K562 (cell line): ENCODE results near the gene AP2S1. TPM values are rescaled to one million over a fixed set of nuclear protein-coding genes. Genes with fewer than 3 reads are reported as not detected.
A peak's percentile ranks its signal among the peaks of the same experiment; 100 is the strongest.

Source experiments
- ATF3 ChIP-seq, 2 experiments: fragments of 450-650 bp in 1 of 2; sonication (generic) in 1 of 2; formaldehyde crosslinking in 1 of 2; IDR thresholded peaks in 1 of 2; conservative IDR thresholded peaks in 1 of 2; 2 replicates each; pipeline versions ENCODE4 v1.6.1 to v1.8.1; 2016 to 2023; ENCODE audit warnings: mild to moderate bottlenecking in 2 of 2, moderate library complexity in 2 of 2, inconsistent platforms in 1 of 2, missing genetic modification reagents in 1 of 2
- CC2D1A ChIP-seq: fragments of 450-650 bp; IDR thresholded peaks from 2 replicates; pipeline ENCODE4 v1.6.1; 2017; ENCODE audit warnings: mild to moderate bottlenecking
- CEBPG ChIP-seq, 3 experiments: fragments of 200-800 bp in 1 of 3; sonication (Bioruptor generic) in 1 of 3; sonication (generic) in 1 of 3; formaldehyde crosslinking in 1 of 3; IDR thresholded peaks in 2 of 3; conservative IDR thresholded peaks in 1 of 3; 2 replicates each; pipeline versions ENCODE4 v1.6.1 to v1.8.0; 2016 to 2022; ENCODE audit warnings: missing compliant biosample characterization in 2 of 3, missing genetic modification characterization in 2 of 3, mild to moderate bottlenecking in 1 of 3, missing genetic modification reagents in 1 of 3
- ELK1 ChIP-seq: sonication (generic); formaldehyde crosslinking; IDR thresholded peaks from 2 replicates; pipeline ENCODE4 v1.8.1; 2022; ENCODE audit warnings: missing genetic modification reagents
- MTA1 ChIP-seq: fragments of 450-650 bp; IDR thresholded peaks from 2 replicates; pipeline ENCODE4 v1.6.1; 2017; ENCODE audit warnings: borderline replicate concordance
- REST ChIP-seq, 2 experiments: fragments of 450-650 bp; formaldehyde crosslinking in 1 of 2; IDR thresholded peaks; 2 replicates each; pipeline versions ENCODE4 v1.4.0 to v1.6.1; 2014 to 2020; ENCODE audit warnings: mild to moderate bottlenecking in 2 of 2, borderline replicate concordance in 1 of 2, low read depth in 1 of 2
- SIRT6 ChIP-seq: IDR thresholded peaks from one replicate; pipeline ENCODE4 v1.6.1; 2012; ENCODE audit warnings: low read depth, mild to moderate bottlenecking, control low read depth, inconsistent platforms, low read length, moderate library complexity
- TCF3 ChIP-seq: sonication (generic); formaldehyde crosslinking; IDR thresholded peaks from 2 replicates; pipeline ENCODE4 v1.4.0; 2020; ENCODE audit warnings: mild to moderate bottlenecking, missing genetic modification reagents
- TRIM24 ChIP-seq, 2 experiments: fragments of 450-650 bp; IDR thresholded peaks; 2 replicates each; pipeline ENCODE4 v1.6.1; 2016
- ZNF324 ChIP-seq: fragments of 250-450 bp; sonication (Bioruptor Pico); IDR thresholded peaks from 2 replicates; pipeline ENCODE4 v1.4.0; 2020; ENCODE audit warnings: mild to moderate bottlenecking
- ZNF518B ChIP-seq: fragments of 250-450 bp; sonication (Bioruptor Pico); IDR thresholded peaks from 2 replicates; pipeline ENCODE4 v1.5.0; 2021; ENCODE audit warnings: mild to moderate bottlenecking, moderate library complexity
- polyA plus RNA-seq, 8 experiments: library from polyadenylated mRNA; depleted of rRNA in 4 of 8; stranded (reverse) in 5 of 8; unstranded in 3 of 8; fragments of >200 nt; fragmentation: Nextera tagmentation in 2 of 8; fragmentation: Illumina TruSeq in 1 of 8; extraction: Ambion mirVana in 2 of 8; extraction: Trizol in 1 of 8; gene quantifications; 2 replicates each; pipeline versions ENCODE4 v1.2.1 to v1.2.3, GENCODE V29; 2011 to 2014; ENCODE audit warnings: inconsistent platforms in 1 of 8, missing spikeins in 1 of 8
- total RNA-seq, 7 experiments: library from RNA; depleted of rRNA in 6 of 7; stranded (reverse); fragments of >200 nt in 6 of 7; fragmentation: Illumina TruSeq in 2 of 7; extraction: Trizol in 2 of 7; gene quantifications; 2 replicates each; pipeline versions ENCODE4 v1.2.1 to v1.2.3, GENCODE V29; 2011 to 2021; ENCODE audit warnings: low replicate concordance in 1 of 7

The AP2S1 gene
- total and polyA plus RNA-seq, 9 of the 15 experiments (the other 6 are each of a cell fraction or from before 2014, with no cell fraction given): 32.4 to 294 (median 136) TPM

GRCh38 chr19:46824890-46825730 lies 25.5 kb downstream of the AP2S1 start (continued):
- TF ChIP-seq ZNF518B (CRISPR knock-in tag) (no peak), TCF3 (CRISPR knock-in tag) (no peak), SIRT6 (no peak), TRIM24 (IDR thresholded peaks at IDR 0.05) (peak; percentile 7 to 29; a peak in 1 of 4 replicates), CC2D1A (0 out of 2 replicates have a peak, but pooled peaks have one; percentile 26), ZNF324 (CRISPR knock-in tag) (no peak), REST (IDR thresholded peaks at IDR 0.05; ENCODE audit: borderline replicate concordance) (peak; percentile 41; the same call in 1 of the 2 replicates), REST (CRISPR knock-in tag; IDR thresholded peaks at IDR 0.05; ENCODE audit: low read depth) (no peak), ATF3 (IDR thresholded peaks at IDR 0.05) (peak; percentile 85), ATF3 (CRISPR knock-in tag; conservative IDR thresholded peaks at IDR 0.05) (no peak), ELK1 (CRISPR knock-in tag) (no peak), MTA1 (no peak), CEBPG (CRISPR knock-in tag; IDR thresholded peaks at IDR 0.05) (peak; percentile 77), CEBPG (tag; conservative IDR thresholded peaks at IDR 0.05 in 1 of 2, IDR thresholded peaks at IDR 0.05 in 1 of 2) (peak; percentile 46 to 60; a peak in 2 of 4 replicates)
